BLaER1 treated with 17β-estradiol and CSF1 and Interleukin-3, amounts not matched to agents 10 nM and 100 nM (cell line): ENCODE results near the gene ZFYVE9.
A peak's percentile ranks its signal among the peaks of the same experiment; 100 is the strongest.
"Not testable (repeated sequence)": the region's sequence is repeated elsewhere in the genome, so short reads cannot be mapped to it uniquely, and the experiment has no call there.

Experiments used
- H3K27ac ChIP-seq, 11 experiments: shearing (Covaris generic); formaldehyde crosslinking; 2 replicates each; pipeline ENCODE4 v1.8.1; 2022
- H3K27me3 ChIP-seq, 11 experiments: shearing (Covaris generic); formaldehyde crosslinking; 2 replicates each; pipeline ENCODE4 v1.8.1; 2022
- H3K36me3 ChIP-seq, 11 experiments: shearing (Covaris generic); formaldehyde crosslinking; 2 replicates each; pipeline ENCODE4 v1.8.1; 2022
- H3K4me1 ChIP-seq, 10 experiments: shearing (Covaris generic); formaldehyde crosslinking; 2 replicates each; pipeline ENCODE4 v1.8.1; 2022
- H3K4me2 ChIP-seq, 11 experiments: shearing (Covaris generic); formaldehyde crosslinking; 2 replicates each; pipeline ENCODE4 v1.8.1; 2022
- H3K4me3 ChIP-seq, 10 experiments: shearing (Covaris generic); formaldehyde crosslinking; 2 replicates each; pipeline ENCODE4 v1.8.1; 2022
- H3K9ac ChIP-seq, 11 experiments: shearing (Covaris generic); formaldehyde crosslinking; 2 replicates each; pipeline ENCODE4 v1.8.1; 2022
- H3K9me3 ChIP-seq, 11 experiments: shearing (Covaris generic); formaldehyde crosslinking; replicated peaks in 1 of 11; 2 replicates each; pipeline ENCODE4 v1.8.1; 2022
- H4K20me1 ChIP-seq, 11 experiments: shearing (Covaris generic); formaldehyde crosslinking; 2 replicates each; pipeline ENCODE4 v1.8.1; 2022
- Cebpa-rat ChIP-seq, 11 experiments: shearing (Covaris generic); IDR thresholded peaks; 2 replicates each; pipeline ENCODE4 v1.8.1; 2022

ZFYVE9 gene

GRCh38 chr1:52142220-52143183 lies 613 bp downstream of the ZFYVE9 start:
- Histone ChIP-seq H3K9ac (peak overlapping the region; percentile 91 to 99 (median 97)), H3K4me1 (peaks cover 32 to 52% (median 43%) of the 10 kb centered on the region in 10 experiments), H3K36me3 (no peaks in the 10 kb centered on the region), H3K27me3 (no peaks in the 10 kb centered on the region), H3K4me2 (peak overlapping the region; percentile 79 to 98 (median 93)), H3K9me3 (no peaks in the 10 kb centered on the region), H4K20me1 (peaks cover 0 to 52% (median 22%) of the 10 kb centered on the region in 11 experiments; a peak in 11 of 22 replicates), H3K27ac (peak overlapping the region; percentile 80 to 98 (median 94)), H3K4me3 (peak overlapping the region; percentile 86 to 99 (median 94))
- TF ChIP-seq Cebpa-rat (IDR thresholded peaks at IDR 0.05) = no peak

GRCh38 chr1:52145137-52145536 lies 3.2 kb downstream of the ZFYVE9 start:
- H3K4me3 ChIP-seq = no peak overlapping the region
- peaks cover 0 to 78% (median 32%) of the 10 kb centered on the region in 11 experiments; a peak in 12 of 22 replicates for H4K20me1 ChIP-seq
- H3K9ac ChIP-seq = no peak overlapping the region
- no peaks in the 10 kb centered on the region; a peak in 1 of 22 replicates for H3K36me3 ChIP-seq
- no peak overlapping the region for H3K4me2 ChIP-seq
- no peak for TF ChIP-seq Cebpa-rat (IDR thresholded peaks at IDR 0.05)
- peaks cover 20 to 36% (median 25%) of the 10 kb centered on the region in 10 experiments for H3K4me1 ChIP-seq
- H3K27ac ChIP-seq = no peak overlapping the region
- H3K9me3 ChIP-seq = no peaks in the 10 kb centered on the region
- no peaks in the 10 kb centered on the region for H3K27me3 ChIP-seq

GRCh38 chr1:52150445-52150844 lies 8.6 kb downstream of the ZFYVE9 start:
- not testable (repeated sequence) for H3K36me3 ChIP-seq, H3K27me3 ChIP-seq, H3K9me3 ChIP-seq, H3K9ac ChIP-seq, H3K27ac ChIP-seq, H3K4me3 ChIP-seq, H3K4me1 ChIP-seq
- Histone ChIP-seq H4K20me1 (peaks cover 0 to 97% (median 34%) of the 10 kb centered on the region in 11 experiments; a peak in 12 of 22 replicates), H3K4me2 (0 out of 22 replicates have a peak overlapping the region, but pooled peaks of 1 of the 11 experiments have one; percentile 3)

DNA sequence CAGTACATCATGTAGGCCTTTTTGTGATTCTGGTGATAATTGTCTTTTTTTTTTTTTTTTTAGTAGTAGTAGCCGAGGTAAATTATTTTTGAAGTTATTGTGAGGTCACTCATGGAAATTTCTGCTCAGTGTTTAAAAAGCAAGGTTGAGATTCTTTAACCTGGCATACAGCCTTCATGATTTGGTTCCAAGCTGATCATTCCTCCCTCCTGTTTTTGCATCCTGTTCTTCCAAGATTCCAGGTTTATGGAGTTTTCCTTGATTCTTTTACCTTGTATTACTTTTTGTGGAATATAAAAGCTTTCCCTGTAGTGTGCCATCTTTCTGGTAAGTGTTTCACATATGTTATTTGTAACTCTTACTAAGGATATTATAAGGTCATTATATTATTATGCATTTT lies 9.1 kb downstream of the ZFYVE9 start:
- no peak for TF ChIP-seq Cebpa-rat (IDR thresholded peaks at IDR 0.05)
- H3K27me3 ChIP-seq = no peaks in the 10 kb centered on the region
- H3K4me3 ChIP-seq = no peak overlapping the region
- peaks cover 0 to 97% (median 29%) of the 10 kb centered on the region in 11 experiments; a peak in 12 of 22 replicates for H4K20me1 ChIP-seq
- no peak overlapping the region for H3K4me2 ChIP-seq
- no peaks in the 10 kb centered on the region for H3K4me1 ChIP-seq
- peaks cover 0 to 6% (median 2%) of the 10 kb centered on the region in 11 experiments; a peak in 10 of 22 replicates for H3K9me3 ChIP-seq
- peaks cover 0 to 4% (median 0%) of the 10 kb centered on the region in 11 experiments; a peak in 1 of 22 replicates for H3K36me3 ChIP-seq
- no peak overlapping the region for H3K27ac ChIP-seq
- H3K9ac ChIP-seq = no peak overlapping the region

DNA sequence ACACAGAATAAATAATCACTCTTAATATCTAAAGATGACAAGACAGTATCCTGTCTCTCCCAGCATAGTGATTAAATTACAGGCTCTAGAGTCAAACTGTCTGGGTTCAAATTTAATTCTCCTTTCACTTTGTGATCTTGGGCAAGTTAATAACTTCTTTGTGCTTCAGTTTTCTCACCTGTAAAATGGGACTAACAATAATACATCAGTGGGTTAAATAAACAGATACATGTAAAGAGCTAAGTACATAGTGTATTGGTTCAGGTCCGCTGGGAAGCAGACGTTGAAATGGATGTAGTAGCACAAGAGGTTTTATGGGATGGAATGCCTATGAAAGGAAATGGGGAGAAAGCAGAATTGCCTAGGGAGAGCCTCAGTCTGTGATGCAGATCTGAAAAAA lies 10.7 kb downstream of the ZFYVE9 start:
- Histone ChIP-seq H4K20me1 (peaks cover 0 to 91% (median 26%) of the 10 kb centered on the region in 11 experiments; a peak in 12 of 22 replicates), H3K9me3 (peaks cover 2 to 22% (median 18%) of the 10 kb centered on the region in 11 experiments; a peak in 21 of 22 replicates), H3K27ac (no peak overlapping the region), H3K36me3 (peaks cover 0 to 4% (median 0%) of the 10 kb centered on the region in 11 experiments; a peak in 4 of 22 replicates), H3K4me1 (no peaks in the 10 kb centered on the region), H3K9ac (no peak overlapping the region), H3K4me3 (no peak overlapping the region), H3K27me3 (no peaks in the 10 kb centered on the region), H3K4me2 (no peak overlapping the region)
- no peak for TF ChIP-seq Cebpa-rat (IDR thresholded peaks at IDR 0.05)

DNA sequence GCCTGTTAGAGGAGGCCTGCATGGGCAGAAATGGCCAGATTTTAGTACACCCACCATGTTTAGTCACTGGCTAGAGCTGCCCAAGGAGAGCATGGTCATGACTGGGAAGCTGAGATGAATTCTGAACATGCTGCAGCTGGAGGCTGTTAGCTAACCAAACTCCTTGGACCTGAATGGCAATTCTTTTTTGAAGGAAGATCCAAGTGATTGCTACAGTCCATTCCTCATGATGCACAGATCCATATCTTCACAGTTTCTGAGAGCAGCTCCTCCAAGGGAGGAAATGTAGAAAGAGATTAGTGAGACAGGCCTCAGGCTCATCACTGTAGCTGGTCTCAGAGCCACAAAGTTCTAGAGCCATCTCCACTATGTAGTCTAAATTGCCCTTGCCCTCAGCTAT lies 11.1 kb downstream of the ZFYVE9 start:
- Histone ChIP-seq H3K4me1 (no peaks in the 10 kb centered on the region), H3K4me3 (no peak overlapping the region), H3K36me3 (peaks cover 0 to 9% (median 3%) of the 10 kb centered on the region in 11 experiments; a peak in 9 of 22 replicates), H3K27ac (no peak overlapping the region), H3K27me3 (no peaks in the 10 kb centered on the region), H3K4me2 (no peak overlapping the region), H3K9me3 (peaks cover 6 to 26% (median 22%) of the 10 kb centered on the region in 11 experiments; a peak in 21 of 22 replicates), H3K9ac (no peak overlapping the region), H4K20me1 (peaks cover 0 to 91% (median 23%) of the 10 kb centered on the region in 11 experiments; a peak in 12 of 22 replicates)
- TF ChIP-seq Cebpa-rat (IDR thresholded peaks at IDR 0.05) = no peak

GRCh38 chr1:52153898-52154297 lies 12.0 kb downstream of the ZFYVE9 start:
- H3K4me1 ChIP-seq = no peaks in the 10 kb centered on the region
- H3K9me3 ChIP-seq = peaks cover 12 to 33% (median 28%) of the 10 kb centered on the region in 11 experiments
- TF ChIP-seq Cebpa-rat (IDR thresholded peaks at IDR 0.05) = no peak
- peaks cover 3 to 17% (median 9%) of the 10 kb centered on the region in 11 experiments; a peak in 11 of 22 replicates for H3K36me3 ChIP-seq
- no peak overlapping the region for H3K4me2 ChIP-seq
- no peak overlapping the region for H3K27ac ChIP-seq
- H3K9ac ChIP-seq = no peak overlapping the region
- peaks cover 0 to 90% (median 16%) of the 10 kb centered on the region in 11 experiments; a peak in 12 of 22 replicates for H4K20me1 ChIP-seq
- H3K27me3 ChIP-seq = no peaks in the 10 kb centered on the region
- H3K4me3 ChIP-seq = no peak overlapping the region

GRCh38 chr1:52156460-52156859 lies 14.6 kb downstream of the ZFYVE9 start:
- Histone ChIP-seq H3K27ac (no peak overlapping the region), H3K4me1 (peaks cover 0 to 6% (median 0%) of the 10 kb centered on the region in 10 experiments; a peak in 3 of 20 replicates), H3K36me3 (peaks cover 3 to 20% (median 9%) of the 10 kb centered on the region in 11 experiments; a peak in 10 of 22 replicates), H3K4me2 (no peak overlapping the region), H3K27me3 (no peaks in the 10 kb centered on the region), H3K4me3 (no peak overlapping the region), H3K9me3 (peaks cover 12 to 33% (median 28%) of the 10 kb centered on the region in 11 experiments), H4K20me1 (peaks cover 0 to 82% (median 0%) of the 10 kb centered on the region in 11 experiments; a peak in 9 of 22 replicates), H3K9ac (no peak overlapping the region)
- TF ChIP-seq Cebpa-rat (IDR thresholded peaks at IDR 0.05) = no peak

DNA sequence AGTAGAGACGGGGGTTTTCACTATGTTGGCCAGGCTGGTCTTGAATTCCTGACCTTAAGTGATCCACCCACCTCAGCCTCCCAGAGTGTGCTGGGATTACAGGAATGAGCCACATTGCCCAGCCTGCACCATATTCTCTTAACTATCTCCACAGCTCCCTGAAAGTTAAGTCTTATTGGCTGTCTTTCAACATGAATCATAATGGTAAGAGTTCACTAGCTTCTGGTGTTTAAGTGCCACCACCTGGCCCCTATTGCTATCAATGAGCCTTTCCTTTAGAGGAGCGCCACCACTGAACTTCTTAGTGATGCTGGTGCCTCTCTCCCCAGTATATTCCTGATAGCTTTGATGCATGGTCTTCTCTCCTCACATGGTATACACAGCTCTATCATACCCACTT lies 15.7 kb downstream of the ZFYVE9 start:
- Histone ChIP-seq H3K36me3 (peaks cover 3 to 20% (median 13%) of the 10 kb centered on the region in 11 experiments; a peak in 13 of 22 replicates), H3K4me3 (no peak overlapping the region), H4K20me1 (peaks cover 0 to 71% (median 0%) of the 10 kb centered on the region in 11 experiments; a peak in 9 of 22 replicates), H3K9ac (no peak overlapping the region), H3K27ac (no peak overlapping the region), H3K9me3 (peaks cover 12 to 33% (median 29%) of the 10 kb centered on the region in 11 experiments), H3K4me2 (no peak overlapping the region), H3K4me1 (peaks cover 0 to 6% (median 0%) of the 10 kb centered on the region in 10 experiments; a peak in 3 of 20 replicates), H3K27me3 (no peaks in the 10 kb centered on the region)
- no peak for TF ChIP-seq Cebpa-rat (IDR thresholded peaks at IDR 0.05)
